GM10266 (cell line): ENCODE results near the gene SLC41A1.
A peak's percentile ranks its signal among the peaks of the same experiment; 100 is the strongest.

Experiments used
- DNase-seq: peaks from one replicate; pipeline ENCODE4 v3.0.0; 2012; ENCODE audit errors: extremely low spot score
- TF ChIP-seq, protein P1 (sequence below): IDR thresholded peaks from 2 replicates; pipeline ENCODE4 v1.5.1; 2012; ENCODE audit warnings: mild to moderate bottlenecking, low read depth; ENCODE audit not compliant: control insufficient read depth, insufficient read depth; ENCODE audit errors: missing control alignments

The SLC41A1 gene

DNA sequence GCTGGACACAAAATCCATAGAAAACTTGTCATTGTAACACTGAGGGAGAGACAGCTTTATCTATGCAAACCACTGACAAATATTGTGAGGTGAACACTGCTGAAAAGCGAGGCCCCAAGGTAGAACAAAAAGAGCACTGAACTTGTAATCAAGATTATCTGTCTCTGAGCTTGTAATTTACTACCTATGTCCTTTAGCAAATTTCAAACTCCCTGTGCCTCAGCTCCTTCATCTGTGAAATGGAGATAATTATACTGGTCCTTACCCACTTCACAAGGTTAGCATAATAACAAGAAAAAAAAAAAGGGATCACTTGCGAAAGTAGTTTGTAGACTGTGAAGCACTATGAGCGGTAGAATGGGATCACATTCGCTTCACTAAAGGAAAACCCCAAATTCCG, 58.1 kb downstream of the SLC41A1 start:
- TF ChIP-seq, protein P1, sequence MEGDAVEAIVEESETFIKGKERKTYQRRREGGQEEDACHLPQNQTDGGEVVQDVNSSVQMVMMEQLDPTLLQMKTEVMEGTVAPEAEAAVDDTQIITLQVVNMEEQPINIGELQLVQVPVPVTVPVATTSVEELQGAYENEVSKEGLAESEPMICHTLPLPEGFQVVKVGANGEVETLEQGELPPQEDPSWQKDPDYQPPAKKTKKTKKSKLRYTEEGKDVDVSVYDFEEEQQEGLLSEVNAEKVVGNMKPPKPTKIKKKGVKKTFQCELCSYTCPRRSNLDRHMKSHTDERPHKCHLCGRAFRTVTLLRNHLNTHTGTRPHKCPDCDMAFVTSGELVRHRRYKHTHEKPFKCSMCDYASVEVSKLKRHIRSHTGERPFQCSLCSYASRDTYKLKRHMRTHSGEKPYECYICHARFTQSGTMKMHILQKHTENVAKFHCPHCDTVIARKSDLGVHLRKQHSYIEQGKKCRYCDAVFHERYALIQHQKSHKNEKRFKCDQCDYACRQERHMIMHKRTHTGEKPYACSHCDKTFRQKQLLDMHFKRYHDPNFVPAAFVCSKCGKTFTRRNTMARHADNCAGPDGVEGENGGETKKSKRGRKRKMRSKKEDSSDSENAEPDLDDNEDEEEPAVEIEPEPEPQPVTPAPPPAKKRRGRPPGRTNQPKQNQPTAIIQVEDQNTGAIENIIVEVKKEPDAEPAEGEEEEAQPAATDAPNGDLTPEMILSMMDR: no peak
- DNase-seq: no peak

- no peak for DNase-seq
- TF ChIP-seq, protein P1: no peak
Observed at GRCh38 chr1:205751036-205751651, 61.9 kb downstream of the SLC41A1 start.

GRCh38 chr1:205750138-205751035, 62.6 kb downstream of the SLC41A1 start, which contains the start of gene NUCKS1:
Gene NUCKS1 (minus strand): TSS chr1:205750182. CDS start chr1:205749973, 209 bp downstream.
- peak; percentile 90 for DNase-seq
- TF ChIP-seq, protein P1: no peak

- TF ChIP-seq, protein P1: no peak
Observed at GRCh38 chr1:205749234-205750137, 63.5 kb downstream of the SLC41A1 start.

DNA sequence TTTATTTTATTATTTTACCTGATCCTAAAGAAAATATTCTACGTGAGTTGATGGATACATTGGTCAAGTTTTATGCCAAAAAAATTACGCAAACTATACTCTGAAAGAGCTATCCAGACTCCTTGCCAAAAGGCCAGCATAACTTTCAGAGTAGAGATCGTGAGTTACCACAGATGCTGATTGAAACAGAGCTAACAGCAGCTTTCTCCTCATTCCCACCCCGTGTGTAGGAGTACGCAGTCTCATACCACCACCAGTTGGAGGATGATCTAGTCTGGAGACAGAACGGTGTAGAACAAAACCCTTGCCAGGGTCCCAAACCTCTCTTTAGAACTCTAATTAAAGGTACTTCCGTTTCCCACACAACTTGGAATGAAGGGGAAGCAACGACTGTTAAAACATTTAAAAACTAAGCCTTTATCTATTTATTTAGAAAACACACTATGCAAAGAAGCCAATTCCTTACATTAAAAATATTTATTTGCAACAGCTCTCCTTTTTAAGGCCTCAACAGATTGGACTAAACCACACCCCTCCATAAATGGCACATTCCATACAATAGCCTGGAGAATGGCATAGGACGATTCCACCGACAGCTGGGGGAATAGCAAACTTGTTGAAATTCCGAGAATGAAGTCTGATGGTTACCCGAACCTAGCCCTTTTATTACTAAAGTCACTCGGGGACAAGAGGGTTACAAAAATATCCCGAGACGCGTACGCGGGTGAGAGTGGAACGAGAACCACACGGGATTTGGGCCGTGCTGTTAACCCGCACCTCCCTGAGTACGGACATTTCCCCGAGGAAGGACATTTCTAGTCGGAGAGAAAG, 64.4 kb downstream of the SLC41A1 start:
- TF ChIP-seq, protein P1: no peak
- DNase-seq: peak; percentile 18

More at GRCh38 chr1:205749234-205750137, 63.5 kb downstream of the SLC41A1 start:
- DNase-seq: peak; percentile 97

GRCh38 chr1:205746757-205747412, 66.1 kb downstream of the SLC41A1 start:
- no peak for DNase-seq
- TF ChIP-seq, protein P1: no peak
